GM19372 (cell line): ENCODE measurements around the gene HYCC1.
"Not testable (repeated sequence)": the region's sequence is repeated elsewhere in the genome, so short reads cannot be mapped to it uniquely, and the experiment has no call there.

Experiments
- ATAC-seq: cut with Tn5 transposase; IDR thresholded peaks from one replicate; pipeline ENCODE4 v1.9.1; 2021; ENCODE audit warnings: mild to moderate bottlenecking, low read depth, moderate library complexity; ENCODE audit not compliant: unreplicated experiment

The HYCC1 gene

DNA sequence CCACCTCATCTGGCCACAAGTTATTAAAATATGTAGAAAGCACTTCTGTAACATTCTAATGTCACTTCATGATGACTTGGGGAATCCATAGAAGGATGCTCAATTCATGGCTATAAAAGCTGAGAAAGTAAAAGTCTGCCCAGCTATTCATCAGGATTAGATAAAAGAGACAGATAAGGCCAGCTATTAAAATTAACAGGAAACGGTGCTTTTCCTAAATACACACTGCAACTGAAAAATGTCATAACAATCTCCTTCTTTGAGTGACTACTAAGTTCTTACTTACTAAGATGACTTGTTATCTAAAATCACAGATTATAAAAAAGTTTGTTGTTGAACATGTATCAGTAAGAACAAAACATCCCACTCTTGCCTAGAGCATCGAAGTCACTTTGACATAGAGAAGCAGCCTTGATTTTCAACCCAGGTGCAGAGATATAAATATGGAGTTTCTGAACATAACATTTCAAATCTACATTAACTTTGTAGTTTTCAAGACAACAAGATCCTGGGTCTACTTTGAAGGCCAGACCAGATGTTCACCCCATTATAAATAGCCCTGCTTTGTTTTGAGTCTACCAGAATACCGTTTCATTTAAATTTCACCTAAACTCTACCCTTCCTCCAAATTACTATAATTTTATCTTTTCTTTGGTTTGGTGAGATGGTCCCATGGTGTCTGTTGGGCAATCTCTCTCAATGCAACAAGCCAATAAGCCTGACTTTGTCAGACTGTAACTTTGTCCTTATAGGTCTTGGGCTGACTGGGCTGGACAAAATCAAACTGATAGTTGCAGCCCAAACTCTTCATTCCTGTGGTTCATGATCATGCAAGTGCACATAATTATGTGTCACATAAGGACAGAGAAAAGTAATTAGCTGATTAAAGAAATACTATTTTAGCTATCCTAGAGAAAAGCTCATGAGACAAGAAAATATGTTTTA is 24.0 kb downstream of the HYCC1 start:
- no peak for ATAC-seq

- ATAC-seq = no peak
These were observed 28.5 kb downstream of the HYCC1 start for GRCh38 chr7:22985436-22985835.

GRCh38 chr7:22983257-22983855 is 30.6 kb downstream of the HYCC1 start:
- ATAC-seq = no peak

DNA sequence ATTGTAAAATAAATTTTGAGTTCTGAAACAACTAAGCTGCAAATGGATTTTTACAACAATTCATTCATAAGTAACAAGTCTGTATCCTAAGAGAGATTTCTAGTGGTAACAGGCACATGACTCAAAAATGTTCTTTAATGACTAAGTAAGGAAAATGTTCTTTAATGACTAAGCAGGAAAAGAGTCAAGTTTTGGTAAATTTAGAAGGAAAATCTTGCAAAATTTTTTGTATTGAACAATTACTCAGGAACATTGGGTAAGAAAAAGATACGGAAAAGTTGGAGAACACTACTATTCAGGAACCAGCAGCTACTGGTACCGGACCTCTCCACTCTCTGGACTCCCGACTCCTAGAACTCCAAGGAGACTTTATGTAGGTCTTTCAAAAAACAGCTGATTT is 33.5 kb downstream of the HYCC1 start:
- no peak for ATAC-seq

DNA sequence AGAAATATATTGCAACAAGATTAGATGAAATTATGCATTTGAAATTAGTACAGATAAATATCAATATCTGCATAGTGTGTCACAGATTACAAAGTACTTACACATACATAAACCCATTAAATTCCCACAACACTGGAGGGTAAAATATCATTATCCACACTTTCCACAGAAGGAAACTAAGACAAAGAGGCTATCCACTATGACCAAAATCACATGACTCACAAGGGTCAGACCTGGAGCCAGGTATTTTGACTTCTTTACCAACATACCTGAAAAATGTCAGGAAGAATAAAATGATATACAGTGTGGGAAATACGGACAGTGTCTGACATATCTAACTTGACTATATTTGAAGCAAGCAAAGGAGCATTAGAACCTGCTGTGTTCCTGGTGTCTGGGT is 34.1 kb downstream of the HYCC1 start:
- no peak for ATAC-seq

DNA sequence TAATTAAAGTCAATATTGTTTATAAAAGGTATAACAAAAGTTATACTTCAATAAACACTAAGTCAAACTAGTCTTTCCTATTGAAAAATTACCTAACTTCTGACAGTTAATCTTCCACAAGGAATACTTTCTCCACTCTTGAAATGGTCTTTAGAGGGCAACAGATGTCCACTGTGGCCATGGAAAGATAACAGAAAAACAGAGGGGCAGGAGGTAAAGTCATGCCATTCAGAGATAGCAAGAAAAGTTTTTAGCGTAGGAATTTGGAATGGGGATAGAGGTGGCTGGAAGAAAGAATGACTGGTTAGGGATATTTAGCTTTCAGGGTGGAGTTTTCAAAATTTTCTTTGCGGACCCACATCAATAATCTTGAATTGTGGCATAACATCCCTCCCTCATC is 34.7 kb downstream of the HYCC1 start:
- no peak for ATAC-seq

DNA sequence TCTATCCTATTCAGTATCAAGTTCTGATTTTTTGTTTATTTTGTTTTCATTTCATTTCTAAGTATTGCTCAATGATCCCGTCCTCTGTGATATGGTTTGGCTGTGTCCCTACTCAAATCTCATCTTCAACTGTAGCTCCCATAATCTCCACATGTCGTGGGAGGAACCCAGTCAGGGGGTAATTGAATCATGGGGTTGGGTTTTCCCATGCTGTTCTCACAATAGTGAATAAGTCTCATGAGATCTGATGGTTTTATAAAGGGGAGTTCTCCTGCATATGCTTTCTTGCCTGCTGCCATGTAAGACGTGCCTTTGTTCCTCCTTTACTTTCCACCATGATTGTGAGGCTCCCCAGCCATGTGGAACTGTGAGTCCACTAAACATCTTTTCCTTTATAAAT is 39.3 kb downstream of the HYCC1 start:
- ATAC-seq = not testable (repeated sequence)

- ATAC-seq = no peak
These were observed 41.7 kb downstream of the HYCC1 start for GRCh38 chr7:22972207-22972606.

- ATAC-seq = no peak
These were observed 44.9 kb downstream of the HYCC1 start for GRCh38 chr7:22969010-22969431.
